DND-41 (cell line): Measurements from ENCODE around the gene SEPTIN5.

ENCODE experiments used
- ATAC-seq: fragments of 200-7000 bp; cut with Tn5 transposase; 3 replicates; pipeline ENCODE4 v1.9.1; 2021; ENCODE audit warnings: low read depth; ENCODE audit not compliant: insufficient read depth
- DNase-seq: peaks from one replicate; pipeline ENCODE4 v3.0.0-alpha.2; 2020
- H2AFZ ChIP-seq: 2 replicates; pipeline ENCODE4 v1.6.0; 2012; ENCODE audit warnings: low read depth, low read length
- H3K27ac ChIP-seq: 2 replicates; pipeline ENCODE4 v1.5.1; 2012; ENCODE audit warnings: low read length, inconsistent platforms
- H3K27me3 ChIP-seq: fragments of 200-600 bp; sonication (generic); 2 replicates; pipeline ENCODE4 v1.6.0; 2012; ENCODE audit warnings: low read length, mild to moderate bottlenecking, inconsistent platforms; ENCODE audit not compliant: insufficient read depth, poor library complexity
- H3K36me3 ChIP-seq: 2 replicates; pipeline ENCODE4 v1.5.1; 2012; ENCODE audit warnings: low read length, inconsistent platforms; ENCODE audit not compliant: insufficient read depth
- H3K4me1 ChIP-seq: 2 replicates; pipeline ENCODE4 v1.5.1; 2012; ENCODE audit warnings: mild to moderate bottlenecking, low read length; ENCODE audit not compliant: insufficient read depth
- H3K4me2 ChIP-seq: 2 replicates; pipeline ENCODE4 v1.6.0; 2012; ENCODE audit warnings: mild to moderate bottlenecking, moderate library complexity, low read length, inconsistent platforms; ENCODE audit not compliant: insufficient read depth
- H3K4me3 ChIP-seq, 2 experiments: fragments of 200-600 bp in 1 of 2; shearing (Covaris generic) in 1 of 2; 2 replicates each; pipeline ENCODE4 v1.5.1; 2012 to 2016; ENCODE audit warnings: inconsistent platforms in 2 of 2, low read length in 2 of 2, mild to moderate bottlenecking in 2 of 2, low read depth in 1 of 2, moderate library complexity in 1 of 2
- H3K79me2 ChIP-seq: 2 replicates; pipeline ENCODE4 v1.6.0; 2012; ENCODE audit warnings: low read length, inconsistent platforms; ENCODE audit not compliant: insufficient read depth
- H3K9ac ChIP-seq: 2 replicates; pipeline ENCODE4 v1.6.0; 2012; ENCODE audit warnings: low read depth, mild to moderate bottlenecking, inconsistent platforms, low read length, moderate library complexity
- H3K9me3 ChIP-seq: 2 replicates; pipeline ENCODE4 v1.5.1; 2012; ENCODE audit warnings: low read length, moderate library complexity, mild to moderate bottlenecking, inconsistent platforms; ENCODE audit not compliant: insufficient read depth, severe bottlenecking
- H4K20me1 ChIP-seq: 2 replicates; pipeline ENCODE4 v1.6.0; 2012; ENCODE audit warnings: low read length; ENCODE audit not compliant: insufficient read depth
- EZH2 ChIP-seq: IDR thresholded peaks from 3 replicates; pipeline ENCODE4 v1.6.1; 2012; ENCODE audit warnings: borderline replicate concordance, low read depth, mild to moderate bottlenecking, moderate library complexity, low read length, inconsistent platforms; ENCODE audit not compliant: severe bottlenecking
- TF ChIP-seq, protein P1 (sequence below): IDR thresholded peaks from 2 replicates; pipeline ENCODE4 v1.5.1; 2012; ENCODE audit warnings: borderline replicate concordance, low read length, moderate library complexity, mild to moderate bottlenecking; ENCODE audit not compliant: poor library complexity, severe bottlenecking; ENCODE audit errors: extremely low read depth

The SEPTIN5 gene

DNA sequence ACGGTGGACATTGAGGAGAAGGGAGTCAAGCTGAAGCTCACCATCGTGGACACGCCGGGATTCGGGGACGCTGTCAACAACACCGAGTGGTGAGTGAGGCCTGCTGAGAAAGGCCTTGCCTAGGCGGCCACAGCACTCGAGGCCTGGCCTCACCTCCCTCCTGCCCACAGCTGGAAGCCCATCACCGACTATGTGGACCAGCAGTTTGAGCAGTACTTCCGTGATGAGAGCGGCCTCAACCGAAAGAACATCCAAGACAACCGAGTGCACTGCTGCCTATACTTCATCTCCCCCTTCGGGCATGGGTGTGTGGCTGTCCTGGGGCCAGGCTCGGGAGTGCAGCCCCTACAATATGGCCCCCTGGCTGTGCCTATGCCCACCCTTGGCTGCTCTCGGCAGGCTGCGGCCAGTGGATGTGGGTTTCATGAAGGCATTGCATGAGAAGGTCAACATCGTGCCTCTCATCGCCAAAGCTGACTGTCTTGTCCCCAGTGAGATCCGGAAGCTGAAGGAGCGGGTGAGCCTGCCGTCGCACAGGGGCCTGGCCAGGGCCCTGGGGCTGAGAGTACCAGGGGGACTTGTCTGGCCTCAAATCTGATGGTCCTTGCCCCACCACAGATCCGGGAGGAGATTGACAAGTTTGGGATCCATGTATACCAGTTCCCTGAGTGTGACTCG is 6.0 kb downstream of the SEPTIN5 start:
- Histone ChIP-seq H3K36me3 (no peaks in the 10 kb centered on the region), H3K9ac (no peak overlapping the region), H3K4me2 (no peak overlapping the region), H2AFZ (no peak overlapping the region), H3K27me3 (no peaks in the 10 kb centered on the region), H3K4me3 (no peak overlapping the region), H3K27ac (no peak overlapping the region), H3K4me1 (peaks cover 19% of the 10 kb centered on the region), H4K20me1 (no peaks in the 10 kb centered on the region), H3K79me2 (no peaks in the 10 kb centered on the region), H3K9me3 (no peaks in the 10 kb centered on the region)
- DNase-seq (no peak), ATAC-seq (no peak)
- no peak for TF ChIP-seq EZH2
- TF ChIP-seq, protein P1, sequence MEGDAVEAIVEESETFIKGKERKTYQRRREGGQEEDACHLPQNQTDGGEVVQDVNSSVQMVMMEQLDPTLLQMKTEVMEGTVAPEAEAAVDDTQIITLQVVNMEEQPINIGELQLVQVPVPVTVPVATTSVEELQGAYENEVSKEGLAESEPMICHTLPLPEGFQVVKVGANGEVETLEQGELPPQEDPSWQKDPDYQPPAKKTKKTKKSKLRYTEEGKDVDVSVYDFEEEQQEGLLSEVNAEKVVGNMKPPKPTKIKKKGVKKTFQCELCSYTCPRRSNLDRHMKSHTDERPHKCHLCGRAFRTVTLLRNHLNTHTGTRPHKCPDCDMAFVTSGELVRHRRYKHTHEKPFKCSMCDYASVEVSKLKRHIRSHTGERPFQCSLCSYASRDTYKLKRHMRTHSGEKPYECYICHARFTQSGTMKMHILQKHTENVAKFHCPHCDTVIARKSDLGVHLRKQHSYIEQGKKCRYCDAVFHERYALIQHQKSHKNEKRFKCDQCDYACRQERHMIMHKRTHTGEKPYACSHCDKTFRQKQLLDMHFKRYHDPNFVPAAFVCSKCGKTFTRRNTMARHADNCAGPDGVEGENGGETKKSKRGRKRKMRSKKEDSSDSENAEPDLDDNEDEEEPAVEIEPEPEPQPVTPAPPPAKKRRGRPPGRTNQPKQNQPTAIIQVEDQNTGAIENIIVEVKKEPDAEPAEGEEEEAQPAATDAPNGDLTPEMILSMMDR = no peak

DNA sequence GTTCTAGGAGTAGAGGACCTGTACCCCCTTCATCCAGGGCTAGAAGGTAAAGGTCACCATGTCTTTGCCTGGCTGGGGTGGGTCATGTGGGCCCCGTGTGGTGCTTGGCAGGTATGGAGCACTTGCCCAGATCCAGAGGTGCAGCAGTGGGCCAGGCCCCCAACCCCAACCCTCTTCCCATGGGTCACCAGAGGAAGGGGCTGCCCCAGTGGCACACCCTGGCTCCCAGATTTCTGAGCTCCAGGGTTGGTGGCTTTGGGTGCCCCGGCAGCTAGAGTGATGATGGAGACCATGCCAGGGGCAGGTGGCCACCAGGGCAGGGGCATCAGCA is 6.7 kb downstream of the SEPTIN5 start:
- Histone ChIP-seq H4K20me1 (no peaks in the 10 kb centered on the region), H3K27ac (no peak overlapping the region), H3K36me3 (no peaks in the 10 kb centered on the region), H3K4me3 (no peak overlapping the region), H3K9ac (no peak overlapping the region), H3K9me3 (no peaks in the 10 kb centered on the region), H3K79me2 (no peaks in the 10 kb centered on the region), H3K4me2 (no peak overlapping the region), H3K4me1 (peaks cover 19% of the 10 kb centered on the region), H3K27me3 (no peaks in the 10 kb centered on the region), H2AFZ (no peak overlapping the region)
- ATAC-seq (no peak), DNase-seq (no peak)
- TF ChIP-seq, protein P1 = no peak
- TF ChIP-seq EZH2 = no peak

DNA sequence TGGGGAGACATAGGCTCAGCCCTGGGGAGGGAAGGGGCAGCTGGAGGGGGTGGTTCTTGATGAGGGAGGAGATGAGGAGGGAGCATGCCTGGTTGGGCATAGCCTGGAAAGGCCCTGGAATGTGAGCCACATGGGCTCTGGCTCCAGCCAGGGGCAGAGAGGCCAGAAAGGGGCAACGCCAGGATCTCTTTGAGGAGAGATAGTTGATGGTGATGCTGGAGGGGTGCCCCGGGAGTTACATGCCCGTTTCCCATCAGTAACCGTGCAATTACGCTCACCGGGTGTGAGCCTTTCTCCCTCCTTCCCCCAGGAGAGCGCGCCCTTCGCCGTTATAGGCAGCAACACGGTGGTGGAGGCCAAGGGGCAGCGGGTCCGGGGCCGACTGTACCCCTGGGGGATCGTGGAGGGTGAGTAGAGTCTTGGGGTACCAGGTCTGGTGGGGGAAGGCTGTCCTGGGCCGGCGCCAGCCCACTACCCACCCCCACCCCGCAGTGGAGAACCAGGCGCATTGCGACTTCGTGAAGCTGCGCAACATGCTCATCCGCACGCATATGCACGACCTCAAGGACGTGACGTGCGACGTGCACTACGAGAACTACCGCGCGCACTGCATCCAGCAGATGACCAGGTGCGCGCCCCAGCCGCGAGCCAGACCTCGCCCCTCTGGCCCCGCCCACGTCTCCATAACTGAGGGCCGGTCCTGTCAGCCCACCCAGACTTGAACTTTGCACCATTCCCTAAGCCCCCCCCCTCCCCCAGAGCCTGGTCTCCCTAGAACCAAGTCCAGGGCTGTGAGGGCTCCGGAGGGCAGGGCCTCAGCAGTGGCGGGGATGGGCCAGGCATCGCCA is 7.3 kb downstream of the SEPTIN5 start:
- TF ChIP-seq, protein P1 = no peak
- no peak for TF ChIP-seq EZH2
- H3K4me2 ChIP-seq = no peak overlapping the region

More for the DNA sequence above, 7.3 kb downstream of the SEPTIN5 start:
- DNase-seq = no peak
- H4K20me1 ChIP-seq = no peaks in the 10 kb centered on the region
- no peak overlapping the region for H3K9ac ChIP-seq
- no peaks in the 10 kb centered on the region for H3K36me3 ChIP-seq
- ATAC-seq = no peak
- H3K4me3 ChIP-seq = no peak overlapping the region
- no peaks in the 10 kb centered on the region for H3K27me3 ChIP-seq
- H3K27ac ChIP-seq = no peak overlapping the region
- no peaks in the 10 kb centered on the region for H3K79me2 ChIP-seq
- H3K9me3 ChIP-seq = no peaks in the 10 kb centered on the region
- peaks cover 19% of the 10 kb centered on the region for H3K4me1 ChIP-seq
- H2AFZ ChIP-seq = no peak overlapping the region
